H1 (cell line): ENCODE results near the gene RPS25. TPM values are rescaled to one million over a fixed set of nuclear protein-coding genes. Genes with fewer than 3 reads are reported as not detected.

Experiments used
- CTCF ChIA-PET: fragments of 300-600 bp; sonication (Branson Sonifier 250); formaldehyde crosslinking; loops from one replicate; lab custom pipeline; 2021; ENCODE audit not compliant: partially characterized antibody; lab: Charles Lee
- POLR2A ChIA-PET: fragments of 300-600 bp; sonication (Branson Sonifier 250); formaldehyde crosslinking; loops from one replicate; lab custom pipeline; 2021; ENCODE audit warnings: inconsistent platforms; ENCODE audit not compliant: partially characterized antibody; lab: Charles Lee
- DNase-seq, 2 experiments: peaks; one replicate each; pipeline versions ENCODE4 v3.0.0 to v3.0.0-alpha.2; 2010 to 2022; ENCODE audit warnings: low spot score in 2 of 2, low read depth in 1 of 2, mixed read lengths in 1 of 2
- FAIRE-seq: peaks from 2 replicates; lab custom pipeline; 2011; peaks lifted over from hg19 to GRCh38; lab: Jason Lieb, UNC
- H2AFZ ChIP-seq: 2 replicates; pipeline ENCODE4 v1.8.1; 2012; ENCODE audit warnings: low read length, inconsistent platforms
- H2AK5ac ChIP-seq: 2 replicates; pipeline ENCODE4 v1.6.1; 2013; ENCODE audit warnings: low read depth, low read length
- H2BK120ac ChIP-seq: replicated peaks from 2 replicates; pipeline ENCODE3; 2013; ENCODE audit warnings: low read depth, low read length, inconsistent platforms
- H2BK12ac ChIP-seq: 2 replicates; pipeline ENCODE4 v1.6.1; 2013; ENCODE audit warnings: low read depth, low read length
- H2BK15ac ChIP-seq: 2 replicates; pipeline ENCODE4 v1.6.1; 2013; ENCODE audit warnings: low read length
- H2BK20ac ChIP-seq: 2 replicates; pipeline ENCODE4 v1.6.1; 2013; ENCODE audit warnings: low read length
- H2BK5ac ChIP-seq: 2 replicates; pipeline ENCODE4 v1.6.1; 2013; ENCODE audit warnings: low read depth, low read length
- H3K14ac ChIP-seq: 2 replicates; pipeline ENCODE4 v1.6.1; 2013; ENCODE audit warnings: inconsistent platforms; ENCODE audit not compliant: insufficient read length
- H3K18ac ChIP-seq: 2 replicates; pipeline ENCODE4 v1.6.1; 2013; ENCODE audit warnings: low read length; ENCODE audit errors: extremely low read depth
- H3K23ac ChIP-seq: 2 replicates; pipeline ENCODE4 v1.6.1; 2013; ENCODE audit warnings: inconsistent platforms; ENCODE audit not compliant: insufficient read length
- H3K23me2 ChIP-seq: 2 replicates; pipeline ENCODE4 v1.6.1; 2013; ENCODE audit warnings: low read depth, low read length
- H3K27ac ChIP-seq: 2 replicates; pipeline ENCODE4 v1.6.1; 2011; ENCODE audit warnings: low read depth, low read length, inconsistent platforms
- H3K27me3 ChIP-seq, 4 experiments: replicated peaks in 1 of 4; 1 replicate in 1 of 4; 2 replicates in 3 of 4; pipeline versions ENCODE4 v1.6.1 to v1.8.1; 2011 to 2013; ENCODE audit warnings: low read length in 3 of 4, mild to moderate bottlenecking in 3 of 4, inconsistent platforms in 2 of 4, mixed read lengths in 2 of 4, moderate library complexity in 1 of 4; ENCODE audit not compliant: control insufficient read depth in 3 of 4, insufficient read depth in 3 of 4; ENCODE audit errors: extremely low read depth in 1 of 4
- H3K36me3 ChIP-seq, 4 experiments: 2 replicates each; pipeline versions ENCODE4 v1.6.1 to v1.8.1; 2011 to 2013; ENCODE audit warnings: mild to moderate bottlenecking in 4 of 4, low read length in 3 of 4, moderate library complexity in 2 of 4, control low read depth in 1 of 4, inconsistent platforms in 1 of 4; ENCODE audit not compliant: insufficient read depth in 4 of 4, control insufficient read depth in 2 of 4
- H3K4ac ChIP-seq: replicated peaks from 2 replicates; pipeline ENCODE3; 2013; ENCODE audit warnings: low read length, low read depth, mixed read lengths, inconsistent platforms; ENCODE audit not compliant: insufficient read length
- H3K4me1 ChIP-seq, 4 experiments: replicated peaks in 1 of 4; 1 replicate in 1 of 4; 2 replicates in 3 of 4; pipeline versions ENCODE4 v1.6.1 to v1.8.1; 2011 to 2013; ENCODE audit warnings: low read length in 3 of 4, inconsistent platforms in 2 of 4, mixed read lengths in 1 of 4; ENCODE audit not compliant: insufficient read depth in 4 of 4, control insufficient read depth in 3 of 4
- H3K4me2 ChIP-seq, 2 experiments: 2 replicates each; pipeline versions ENCODE4 v1.6.1 to v1.8.1; 2011 to 2013; ENCODE audit warnings: low read depth in 2 of 2, low read length in 2 of 2, control low read depth in 1 of 2, inconsistent platforms in 1 of 2, mild to moderate bottlenecking in 1 of 2; ENCODE audit not compliant: insufficient read depth in 1 of 2
- H3K4me3 ChIP-seq, 4 experiments: fragments of 200-600, 300-600 bp in 1 of 4; sonication (generic), shearing (Covaris generic), sonication (Bioruptor Twin) in 1 of 4; 2 replicates each; pipeline versions ENCODE4 v1.5.1 to v1.8.1; 2011 to 2016; ENCODE audit warnings: low read length in 4 of 4, low read depth in 3 of 4, control low read depth in 2 of 4, inconsistent platforms in 2 of 4, mild to moderate bottlenecking in 2 of 4, mixed read lengths in 1 of 4, moderate library complexity in 1 of 4; ENCODE audit not compliant: insufficient read depth in 2 of 4; ENCODE audit errors: extremely low read depth in 1 of 4
- H3K56ac ChIP-seq: replicated peaks from 2 replicates; pipeline ENCODE3; 2013; ENCODE audit warnings: low read depth, mild to moderate bottlenecking, mixed read lengths, low read length, inconsistent platforms; ENCODE audit not compliant: insufficient read length
- H3K79me1 ChIP-seq: 2 replicates; pipeline ENCODE4 v1.6.1; 2013; ENCODE audit warnings: low read depth, low read length, control low read depth
- H3K79me2 ChIP-seq, 2 experiments: 2 replicates each; pipeline versions ENCODE4 v1.6.1 to v1.8.1; 2012 to 2013; ENCODE audit warnings: low read length in 2 of 2, mild to moderate bottlenecking in 2 of 2, inconsistent platforms in 1 of 2; ENCODE audit not compliant: insufficient read depth in 2 of 2, control insufficient read depth in 1 of 2
- H3K9ac ChIP-seq, 4 experiments: replicated peaks in 1 of 4; 1 replicate in 1 of 4; 2 replicates in 3 of 4; pipeline versions ENCODE4 v1.6.1 to v1.8.1; 2011 to 2013; ENCODE audit warnings: low read depth in 3 of 4, low read length in 3 of 4, control low read depth in 2 of 4, mild to moderate bottlenecking in 2 of 4, moderate library complexity in 2 of 4, inconsistent platforms in 1 of 4; ENCODE audit errors: extremely low read depth in 1 of 4
- H3K9me3 ChIP-seq, 2 experiments: 2 replicates each; pipeline versions ENCODE4 v1.6.1 to v1.8.1; 2012 to 2013; ENCODE audit warnings: mild to moderate bottlenecking in 2 of 2, moderate library complexity in 2 of 2, control low read depth in 1 of 2, inconsistent platforms in 1 of 2, low read depth in 1 of 2, low read length in 1 of 2, mixed read lengths in 1 of 2; ENCODE audit not compliant: insufficient read depth in 2 of 2
- H4K20me1 ChIP-seq, 2 experiments: replicated peaks in 1 of 2; 2 replicates each; pipeline versions ENCODE3 to v1.8.1; 2011 to 2013; ENCODE audit warnings: inconsistent platforms in 2 of 2, low read length in 2 of 2, mild to moderate bottlenecking in 1 of 2; ENCODE audit not compliant: insufficient read depth in 2 of 2, control insufficient read depth in 1 of 2
- H4K5ac ChIP-seq: 2 replicates; pipeline ENCODE4 v1.6.1; 2013; ENCODE audit warnings: low read length, low read depth, mixed read lengths, inconsistent platforms; ENCODE audit not compliant: insufficient read length
- H4K8ac ChIP-seq: 2 replicates; pipeline ENCODE4 v1.8.0; 2013; ENCODE audit warnings: mild to moderate bottlenecking, moderate library complexity, low read length, inconsistent platforms; ENCODE audit not compliant: insufficient read depth; ENCODE audit errors: extremely low read depth
- H4K91ac ChIP-seq: replicated peaks from 2 replicates; pipeline ENCODE3; 2013; ENCODE audit warnings: low read length, mixed read lengths, inconsistent platforms; ENCODE audit not compliant: insufficient read length
- ASH2L ChIP-seq: fragments of 200-600, 300-600 bp; sonication (generic); IDR thresholded peaks from one replicate; pipeline ENCODE4 v1.7.1; 2017; ENCODE audit warnings: low read length
- BCL11A ChIP-seq, 2 experiments: IDR thresholded peaks; one replicate each; pipeline ENCODE4 v1.6.1; 2011; ENCODE audit warnings: low read depth in 2 of 2, low read length in 2 of 2, mild to moderate bottlenecking in 2 of 2
- CEBPB ChIP-seq: IDR thresholded peaks from 2 replicates; pipeline ENCODE4 v1.6.1; 2012; ENCODE audit warnings: low read depth, low read length
- HDAC2 ChIP-seq, 2 experiments: fragments of 300-600 bp in 1 of 2; sonication (generic) in 1 of 2; IDR thresholded peaks; 2 replicates each; pipeline ENCODE4 v1.6.1; 2011 to 2012; ENCODE audit warnings: low read depth in 2 of 2, low read length in 2 of 2, mild to moderate bottlenecking in 2 of 2, moderate library complexity in 2 of 2, borderline replicate concordance in 1 of 2, inconsistent platforms in 1 of 2
- JUN ChIP-seq: IDR thresholded peaks from 2 replicates; pipeline ENCODE4 v1.6.1; 2011; ENCODE audit warnings: low read depth, mild to moderate bottlenecking, improper control_type of control experiment, low read length
- JUND ChIP-seq: IDR thresholded peaks from 2 replicates; pipeline ENCODE4 v1.6.1; 2011; ENCODE audit warnings: mild to moderate bottlenecking, improper control_type of control experiment, low read length
- RBBP5 ChIP-seq: IDR thresholded peaks from 2 replicates; pipeline ENCODE4 v1.7.1; 2012; ENCODE audit warnings: low read depth, mild to moderate bottlenecking, inconsistent platforms, low read length, moderate library complexity, borderline replicate concordance
- SAP30 ChIP-seq: fragments of 300-600 bp; sonication (generic); IDR thresholded peaks from 2 replicates; pipeline ENCODE4 v1.7.1; 2012; ENCODE audit warnings: low read length, moderate library complexity, mild to moderate bottlenecking, inconsistent platforms; ENCODE audit not compliant: insufficient read depth, insufficient replicate concordance
- TBP ChIP-seq: IDR thresholded peaks from 2 replicates; pipeline ENCODE4 v1.6.1; 2011; ENCODE audit warnings: low read depth, low read length, improper control_type of control experiment
- YY1 ChIP-seq: IDR thresholded peaks from 2 replicates; pipeline ENCODE4 v1.6.1; 2011; ENCODE audit warnings: low read depth, mild to moderate bottlenecking, low read length
- ZNF274 ChIP-seq: IDR thresholded peaks from 2 replicates; pipeline ENCODE4 v1.7.0; 2012; ENCODE audit warnings: low read length, borderline replicate concordance; ENCODE audit errors: extremely low read depth
- WGBS, 2 experiments: shearing (Covaris generic) in 1 of 2; methylation state at CpG; one replicate each; pipeline versions ENCODE4 v1.1.6 to v1.1.7; 2013 to 2015; ENCODE audit warnings: low lambda C conversion rate in 2 of 2, mixed read lengths in 2 of 2, inconsistent platforms in 1 of 2, low coverage in 1 of 2, missing lambda C conversion rate in 1 of 2; ENCODE audit not compliant: insufficient replicate concordance in 2 of 2, insufficient coverage in 1 of 2, insufficient read length in 1 of 2; ENCODE audit errors: extremely low coverage in 1 of 2, missing lambda C conversion rate in 1 of 2; 5-methylcytosine and 5-hydroxymethylcytosine counted together
- polyA plus RNA-seq, 7 experiments: library from polyadenylated mRNA; depleted of rRNA in 3 of 7; stranded (reverse) in 5 of 7; unstranded in 2 of 7; fragments of >200 nt in 5 of 7; fragments of 200-250 nt in 2 of 7; gene quantifications; 1 replicate in 5 of 7; 2 replicates in 1 of 7; 4 replicates in 1 of 7; pipeline versions ENCODE4 v1.2.1 to v1.2.3, GENCODE V29; 2011 to 2013; ENCODE audit warnings: missing spikeins in 2 of 7, mixed read lengths in 2 of 7
- total RNA-seq: library from RNA; stranded (reverse); fragmentation: NEBNext Ultra II Directional; extraction: Animal tissue kit (Norgen Biotek cat#: 25700); gene quantifications from 2 replicates; pipeline ENCODE4 v1.2.1, GENCODE V29; 2021

Gene RPS25
- total and polyA plus RNA-seq, 2 of the 8 experiments (the other 6 are each of a cell fraction or from before 2014, with no cell fraction given), result 1,525 to 1,643 TPM

GRCh38 chr11:119021631-119022030 is 3.5 kb upstream of the RPS25 start:
- H4K5ac ChIP-seq, result no peak overlapping the region
- no peak overlapping the region for H2AFZ ChIP-seq
- 94% methylated on average over 5 of the region's 5 CpGs; no CpG with 5 or more reads in 1 of the 2 experiments for WGBS, 2 experiments
- H2BK12ac ChIP-seq, result no peak overlapping the region
- H3K4ac ChIP-seq, result no peak overlapping the region
- H4K8ac ChIP-seq, result no peak overlapping the region
- no peak overlapping the region for H2BK120ac ChIP-seq
- H3K9me3 ChIP-seq, result no peaks in the 10 kb centered on the region
- H3K79me2 ChIP-seq, result peaks cover 15 to 44% of the 10 kb centered on the region in 2 experiments; a peak in 3 of 4 replicates
- H3K27ac ChIP-seq, result no peak overlapping the region
- no peak overlapping the region for H3K4me2 ChIP-seq
- no peak overlapping the region for H3K18ac ChIP-seq
- H2BK15ac ChIP-seq, result no peak overlapping the region
- peaks cover 0 to 8% (median 1%) of the 10 kb centered on the region in 4 experiments; a peak in 4 of 7 replicates for H3K4me1 ChIP-seq
- H2BK20ac ChIP-seq, result no peak overlapping the region
- H3K9ac ChIP-seq, result no peak overlapping the region
- no peak overlapping the region for H3K14ac ChIP-seq
- POLR2A ChIA-PET, result interaction anchor here (0.7 to 18.5 kb wide), 6 partner anchors 6 to 231 kb away, joined by 3 to 264 read pairs (median 4); partner anchors contain the start of genes CENATAC, DDX6 and SLC37A4
- no peak overlapping the region for H3K23ac ChIP-seq
- H3K56ac ChIP-seq, result no peak overlapping the region
- no peaks in the 10 kb centered on the region; the same call in 1 of the 2 replicates for H3K23me2 ChIP-seq
- H4K20me1 ChIP-seq, result peaks cover under 1 to 8% of the 10 kb centered on the region in 2 experiments
- H3K27me3 ChIP-seq, result no peaks in the 10 kb centered on the region
- CTCF ChIA-PET, result interaction anchor here (0.9 kb wide), 1 partner anchor 9 kb away, joined by 3 read pairs; the partner anchor contains the start of gene SLC37A4
- peaks cover 10% of the 10 kb centered on the region for H3K79me1 ChIP-seq
- FAIRE-seq (no peak), DNase-seq (no peak)
- peaks cover 13 to 54% (median 37%) of the 10 kb centered on the region in 4 experiments for H3K36me3 ChIP-seq
- no peak overlapping the region for H4K91ac ChIP-seq
- H2BK5ac ChIP-seq, result no peak overlapping the region
- no peak overlapping the region for H2AK5ac ChIP-seq
- H3K4me3 ChIP-seq, result no peak overlapping the region
- TF ChIP-seq JUN (no peak), TBP (no peak), JUND (no peak), ASH2L (no peak), SAP30 (no peak), ZNF274 (no peak), RBBP5 (no peak), BCL11A (IDR thresholded peaks at IDR 0.05; ENCODE audit: low read depth in 2 of 2, low read length in 2 of 2) (no peak), CEBPB (no peak), HDAC2 (IDR thresholded peaks at IDR 0.05; ENCODE audit: borderline replicate concordance in 1 of 2, low read depth in 2 of 2, low read length in 2 of 2) (no peak), YY1 (no peak)
